ENCODE measurements around the gene PGAM2.
"Not testable (repeated sequence)": the region's sequence is repeated elsewhere in the genome, so short reads cannot be mapped to it uniquely, and the experiment has no call there.

The PGAM2 gene

DNA sequence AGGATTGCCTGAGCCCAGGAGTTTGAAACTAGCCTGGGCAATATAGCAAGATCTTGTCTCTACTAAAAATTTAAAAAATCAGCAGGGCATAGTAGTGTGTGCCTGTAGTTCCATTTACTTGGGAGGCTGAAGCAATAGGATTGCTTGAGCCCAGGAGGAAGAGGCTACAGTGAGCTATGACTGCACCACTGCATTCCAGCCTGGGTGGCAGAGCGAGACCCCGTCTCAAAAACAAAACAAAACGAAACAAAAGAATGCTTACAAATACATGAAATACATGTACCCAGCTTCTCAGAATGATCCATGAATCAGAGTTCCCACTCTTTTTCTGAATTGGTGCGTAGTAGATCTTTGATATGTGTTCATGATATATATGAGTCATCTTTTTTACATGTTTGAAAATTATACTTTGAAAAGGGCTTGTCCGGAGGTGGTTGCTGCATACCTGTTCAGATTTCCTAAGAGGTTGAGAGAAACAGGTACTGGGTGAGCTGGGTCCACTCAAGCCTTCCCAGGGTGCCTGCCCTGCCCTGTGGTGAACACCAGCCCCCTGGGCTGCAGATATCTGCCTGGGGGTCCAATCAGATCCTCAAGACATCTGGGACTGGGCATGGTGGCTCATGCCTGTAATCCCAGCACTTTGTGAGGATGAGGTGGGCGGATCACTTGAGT, 42.4 kb downstream of the PGAM2 start:
- not testable (repeated sequence) for DNase-seq (ENCODE audit: low spot score)

DNA sequence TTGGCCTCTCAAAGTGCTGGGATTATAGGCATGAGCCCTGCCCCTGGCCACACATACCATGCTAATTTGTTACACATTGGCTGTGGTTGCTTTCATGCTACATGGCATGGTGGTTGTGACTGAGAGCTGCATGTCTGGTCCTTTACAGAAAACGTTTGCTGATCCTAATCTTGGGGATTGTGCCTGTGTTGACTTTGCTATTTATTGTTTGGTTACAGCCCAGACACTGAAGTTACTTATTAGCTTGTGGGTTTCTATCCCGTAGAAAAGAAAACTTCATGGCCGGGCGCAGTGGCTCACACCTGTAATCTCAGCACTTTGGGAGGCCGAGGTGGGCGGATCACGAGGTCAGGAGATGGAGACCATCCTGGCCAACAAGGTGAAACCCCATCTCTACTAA, 43.3 kb downstream of the PGAM2 start:
- not testable (repeated sequence) for DNase-seq (ENCODE audit: low spot score)

DNA sequence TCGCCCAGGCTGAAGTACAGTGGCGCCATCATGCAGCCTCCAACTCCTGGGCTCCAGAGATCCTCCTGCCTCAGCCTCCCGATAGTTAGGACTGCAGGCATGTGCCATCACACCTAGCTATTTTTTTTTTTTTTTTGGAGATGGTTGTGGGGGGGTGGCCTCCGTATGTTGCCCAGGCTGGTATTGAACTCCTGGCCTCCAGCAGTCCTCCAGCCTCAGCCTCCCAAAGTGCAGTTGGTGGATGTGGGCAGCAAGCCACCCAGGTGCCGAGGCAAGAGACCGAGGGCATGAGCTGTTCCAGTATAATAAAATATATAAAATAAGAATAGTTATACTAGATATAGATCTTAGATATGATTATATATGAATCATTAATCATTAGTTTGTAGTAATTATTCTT, 45.5 kb downstream of the PGAM2 start:
- DNase-seq (ENCODE audit: low spot score), result not testable (repeated sequence)

DNA sequence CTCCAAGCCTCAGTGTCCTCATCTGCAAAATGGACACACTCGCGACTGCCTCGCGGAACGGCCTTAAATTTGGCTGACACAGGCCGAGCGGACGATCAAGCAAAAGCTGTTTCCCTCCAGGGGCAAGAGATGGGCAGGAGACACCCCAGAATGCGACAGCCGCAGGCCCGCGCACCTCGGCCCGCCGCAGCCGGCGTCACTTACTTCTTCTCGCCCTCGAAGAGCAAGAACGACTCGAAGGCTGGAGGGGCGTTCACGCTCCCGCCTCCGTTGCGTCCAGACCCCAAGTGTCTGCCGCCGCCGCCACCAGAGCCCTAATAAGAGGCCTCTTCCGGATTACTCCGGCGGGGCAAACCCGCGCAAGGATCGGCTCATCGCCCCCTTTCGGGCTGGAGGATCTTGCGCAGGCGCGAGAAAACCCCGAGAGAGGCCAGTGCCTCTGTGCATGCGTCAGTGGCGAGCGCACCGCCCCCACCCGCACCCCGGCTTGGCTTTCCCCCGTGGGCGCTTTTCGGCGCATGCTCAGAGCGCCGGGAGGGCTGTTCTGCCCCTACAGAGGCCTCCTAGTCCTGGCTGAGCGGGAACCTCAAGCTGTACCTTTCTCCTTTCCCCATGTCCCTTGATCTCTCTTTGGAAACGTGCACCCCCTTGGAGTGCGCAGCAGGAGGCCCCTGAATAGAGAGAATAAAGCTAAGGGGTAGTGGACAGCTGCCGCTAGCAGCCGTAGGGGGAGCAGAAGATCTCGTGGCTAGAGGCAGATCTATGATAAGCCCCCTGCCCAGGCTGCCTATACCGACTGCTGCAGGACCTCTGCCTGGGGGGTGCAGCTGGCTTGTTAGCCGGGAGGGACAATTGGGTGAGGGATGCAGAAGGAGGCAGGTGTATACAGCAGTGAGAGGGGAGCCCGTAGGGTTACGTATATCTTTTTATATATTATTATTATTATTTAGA, 46.2 kb downstream of the PGAM2 start:
- DNase-seq (ENCODE audit: low spot score), result peak; percentile 96

DNA sequence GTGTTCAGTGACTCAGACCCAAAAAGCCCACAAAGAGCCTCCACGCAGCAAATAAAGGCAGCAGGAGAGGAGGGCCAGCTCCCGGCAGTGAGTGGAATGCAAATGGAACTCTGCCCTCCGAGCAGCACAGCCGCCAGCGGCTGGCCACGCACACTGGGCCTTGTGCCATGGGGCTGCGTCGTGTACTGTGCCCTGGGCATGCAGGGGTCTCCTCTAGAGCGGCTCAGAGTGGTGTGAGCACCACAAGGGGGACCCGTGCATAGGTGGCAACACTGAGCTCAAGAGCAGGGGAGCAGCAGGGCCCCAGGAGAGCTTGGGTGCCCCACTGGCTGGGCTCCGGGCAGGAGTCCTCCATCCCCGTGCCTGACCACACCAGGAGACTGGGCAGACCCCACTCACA, 50.3 kb downstream of the PGAM2 start:
- peak; percentile 13 for DNase-seq (ENCODE audit: low spot score)
